DND-41 (cell line): ENCODE measurements around the gene KCTD14.

ENCODE experiments used
- ATAC-seq: fragments of 200-7000 bp; cut with Tn5 transposase; 3 replicates; pipeline ENCODE4 v1.9.1; 2021; ENCODE audit warnings: low read depth; ENCODE audit not compliant: insufficient read depth
- DNase-seq: peaks from one replicate; pipeline ENCODE4 v3.0.0-alpha.2; 2020
- H2AFZ ChIP-seq: 2 replicates; pipeline ENCODE4 v1.6.0; 2012; ENCODE audit warnings: low read depth, low read length
- H3K27ac ChIP-seq: 2 replicates; pipeline ENCODE4 v1.5.1; 2012; ENCODE audit warnings: low read length, inconsistent platforms
- H3K27me3 ChIP-seq: fragments of 200-600 bp; sonication (generic); 2 replicates; pipeline ENCODE4 v1.6.0; 2012; ENCODE audit warnings: low read length, mild to moderate bottlenecking, inconsistent platforms; ENCODE audit not compliant: insufficient read depth, poor library complexity
- H3K36me3 ChIP-seq: 2 replicates; pipeline ENCODE4 v1.5.1; 2012; ENCODE audit warnings: low read length, inconsistent platforms; ENCODE audit not compliant: insufficient read depth
- H3K4me1 ChIP-seq: 2 replicates; pipeline ENCODE4 v1.5.1; 2012; ENCODE audit warnings: mild to moderate bottlenecking, low read length; ENCODE audit not compliant: insufficient read depth
- H3K4me2 ChIP-seq: 2 replicates; pipeline ENCODE4 v1.6.0; 2012; ENCODE audit warnings: mild to moderate bottlenecking, moderate library complexity, low read length, inconsistent platforms; ENCODE audit not compliant: insufficient read depth
- H3K4me3 ChIP-seq, 2 experiments: fragments of 200-600 bp in 1 of 2; shearing (Covaris generic) in 1 of 2; 2 replicates each; pipeline ENCODE4 v1.5.1; 2012 to 2016; ENCODE audit warnings: inconsistent platforms in 2 of 2, low read length in 2 of 2, mild to moderate bottlenecking in 2 of 2, low read depth in 1 of 2, moderate library complexity in 1 of 2
- H3K79me2 ChIP-seq: 2 replicates; pipeline ENCODE4 v1.6.0; 2012; ENCODE audit warnings: low read length, inconsistent platforms; ENCODE audit not compliant: insufficient read depth
- H3K9ac ChIP-seq: 2 replicates; pipeline ENCODE4 v1.6.0; 2012; ENCODE audit warnings: low read depth, mild to moderate bottlenecking, inconsistent platforms, low read length, moderate library complexity
- H3K9me3 ChIP-seq: 2 replicates; pipeline ENCODE4 v1.5.1; 2012; ENCODE audit warnings: low read length, moderate library complexity, mild to moderate bottlenecking, inconsistent platforms; ENCODE audit not compliant: insufficient read depth, severe bottlenecking
- H4K20me1 ChIP-seq: 2 replicates; pipeline ENCODE4 v1.6.0; 2012; ENCODE audit warnings: low read length; ENCODE audit not compliant: insufficient read depth
- EZH2 ChIP-seq: IDR thresholded peaks from 3 replicates; pipeline ENCODE4 v1.6.1; 2012; ENCODE audit warnings: borderline replicate concordance, low read depth, mild to moderate bottlenecking, moderate library complexity, low read length, inconsistent platforms; ENCODE audit not compliant: severe bottlenecking
- TF ChIP-seq, protein P1 (sequence below): IDR thresholded peaks from 2 replicates; pipeline ENCODE4 v1.5.1; 2012; ENCODE audit warnings: borderline replicate concordance, low read length, moderate library complexity, mild to moderate bottlenecking; ENCODE audit not compliant: poor library complexity, severe bottlenecking; ENCODE audit errors: extremely low read depth

KCTD14 gene

DNA sequence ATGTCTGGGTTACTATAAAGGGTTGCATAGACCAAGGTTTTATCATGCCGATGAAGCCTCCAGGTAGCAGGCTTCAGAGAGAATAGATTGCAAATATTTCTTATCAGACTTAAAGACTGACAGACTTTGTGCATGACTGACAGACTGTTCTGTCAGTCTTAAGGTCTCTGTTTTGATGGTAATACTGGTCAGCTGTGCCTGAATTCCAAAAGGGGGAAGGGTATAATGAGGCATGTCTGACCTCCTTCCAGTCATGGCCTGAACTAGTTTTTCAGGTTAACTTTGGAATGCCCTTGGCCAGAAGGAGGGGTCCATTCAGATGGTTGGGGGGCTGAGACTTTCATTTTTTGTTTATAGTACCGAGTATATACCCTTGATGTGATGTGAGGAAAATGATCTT, 4.7 kb upstream of the KCTD14 start:
- no peaks in the 10 kb centered on the region for H3K36me3 ChIP-seq
- no peak overlapping the region for H2AFZ ChIP-seq
- DNase-seq (no peak), ATAC-seq (no peak)
- H3K9me3 ChIP-seq, result no peaks in the 10 kb centered on the region
- no peak overlapping the region for H3K4me2 ChIP-seq
- no peak overlapping the region for H3K9ac ChIP-seq
- TF ChIP-seq, protein P1, sequence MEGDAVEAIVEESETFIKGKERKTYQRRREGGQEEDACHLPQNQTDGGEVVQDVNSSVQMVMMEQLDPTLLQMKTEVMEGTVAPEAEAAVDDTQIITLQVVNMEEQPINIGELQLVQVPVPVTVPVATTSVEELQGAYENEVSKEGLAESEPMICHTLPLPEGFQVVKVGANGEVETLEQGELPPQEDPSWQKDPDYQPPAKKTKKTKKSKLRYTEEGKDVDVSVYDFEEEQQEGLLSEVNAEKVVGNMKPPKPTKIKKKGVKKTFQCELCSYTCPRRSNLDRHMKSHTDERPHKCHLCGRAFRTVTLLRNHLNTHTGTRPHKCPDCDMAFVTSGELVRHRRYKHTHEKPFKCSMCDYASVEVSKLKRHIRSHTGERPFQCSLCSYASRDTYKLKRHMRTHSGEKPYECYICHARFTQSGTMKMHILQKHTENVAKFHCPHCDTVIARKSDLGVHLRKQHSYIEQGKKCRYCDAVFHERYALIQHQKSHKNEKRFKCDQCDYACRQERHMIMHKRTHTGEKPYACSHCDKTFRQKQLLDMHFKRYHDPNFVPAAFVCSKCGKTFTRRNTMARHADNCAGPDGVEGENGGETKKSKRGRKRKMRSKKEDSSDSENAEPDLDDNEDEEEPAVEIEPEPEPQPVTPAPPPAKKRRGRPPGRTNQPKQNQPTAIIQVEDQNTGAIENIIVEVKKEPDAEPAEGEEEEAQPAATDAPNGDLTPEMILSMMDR, result no peak
- TF ChIP-seq EZH2, result no peak
- H3K27ac ChIP-seq, result no peak overlapping the region
- H3K4me1 ChIP-seq, result no peaks in the 10 kb centered on the region
- no peaks in the 10 kb centered on the region for H4K20me1 ChIP-seq
- H3K4me3 ChIP-seq, result no peak overlapping the region
- no peaks in the 10 kb centered on the region for H3K27me3 ChIP-seq
- no peaks in the 10 kb centered on the region for H3K79me2 ChIP-seq

- H3K9ac ChIP-seq, result no peak overlapping the region
- H3K79me2 ChIP-seq, result no peaks in the 10 kb centered on the region
- H3K4me3 ChIP-seq, result no peak overlapping the region
- H3K4me2 ChIP-seq, result no peak overlapping the region
- H3K27me3 ChIP-seq, result no peaks in the 10 kb centered on the region
- H3K9me3 ChIP-seq, result no peaks in the 10 kb centered on the region
- no peak for DNase-seq
- no peak for ATAC-seq
- no peaks in the 10 kb centered on the region for H4K20me1 ChIP-seq
- H3K36me3 ChIP-seq, result no peaks in the 10 kb centered on the region
- TF ChIP-seq EZH2, result no peak
- TF ChIP-seq, protein P1, result no peak
- no peak overlapping the region for H2AFZ ChIP-seq
- H3K4me1 ChIP-seq, result no peaks in the 10 kb centered on the region
- H3K27ac ChIP-seq, result no peak overlapping the region
Observed at GRCh38 chr11:78025378-78025777, 2.3 kb upstream of the KCTD14 start.

- Histone ChIP-seq H3K27ac (no peak overlapping the region), H3K4me3 (no peak overlapping the region), H2AFZ (no peak overlapping the region), H3K9ac (no peak overlapping the region), H3K36me3 (no peaks in the 10 kb centered on the region), H3K4me2 (no peak overlapping the region), H4K20me1 (no peaks in the 10 kb centered on the region), H3K27me3 (no peaks in the 10 kb centered on the region), H3K9me3 (no peaks in the 10 kb centered on the region), H3K79me2 (no peaks in the 10 kb centered on the region), H3K4me1 (no peaks in the 10 kb centered on the region)
- DNase-seq (no peak), ATAC-seq (no peak)
- TF ChIP-seq EZH2, result no peak
- TF ChIP-seq, protein P1, result no peak
Observed at GRCh38 chr11:78023426-78023825, 350 bp upstream of the KCTD14 start.

GRCh38 chr11:78021611-78022010, 1.5 kb downstream of the KCTD14 start:
- H3K4me1 ChIP-seq, result no peaks in the 10 kb centered on the region
- H4K20me1 ChIP-seq, result no peaks in the 10 kb centered on the region
- no peak overlapping the region for H2AFZ ChIP-seq
- no peaks in the 10 kb centered on the region for H3K79me2 ChIP-seq
- no peak for DNase-seq
- no peaks in the 10 kb centered on the region for H3K27me3 ChIP-seq
- H3K27ac ChIP-seq, result no peak overlapping the region
- no peaks in the 10 kb centered on the region for H3K9me3 ChIP-seq
- H3K36me3 ChIP-seq, result no peaks in the 10 kb centered on the region
- H3K9ac ChIP-seq, result no peak overlapping the region
- ATAC-seq, result no peak
- no peak for TF ChIP-seq EZH2
- TF ChIP-seq, protein P1, result no peak
- H3K4me2 ChIP-seq, result no peak overlapping the region
- H3K4me3 ChIP-seq, result no peak overlapping the region
